GM21717 (cell line): ENCODE results near the gene CDKN1B.

Experiments
- ATAC-seq: cut with Tn5 transposase; IDR thresholded peaks from one replicate; pipeline ENCODE4 v1.9.1; 2021; ENCODE audit warnings: mild to moderate bottlenecking, moderate library complexity; ENCODE audit not compliant: unreplicated experiment

CDKN1B gene

DNA sequence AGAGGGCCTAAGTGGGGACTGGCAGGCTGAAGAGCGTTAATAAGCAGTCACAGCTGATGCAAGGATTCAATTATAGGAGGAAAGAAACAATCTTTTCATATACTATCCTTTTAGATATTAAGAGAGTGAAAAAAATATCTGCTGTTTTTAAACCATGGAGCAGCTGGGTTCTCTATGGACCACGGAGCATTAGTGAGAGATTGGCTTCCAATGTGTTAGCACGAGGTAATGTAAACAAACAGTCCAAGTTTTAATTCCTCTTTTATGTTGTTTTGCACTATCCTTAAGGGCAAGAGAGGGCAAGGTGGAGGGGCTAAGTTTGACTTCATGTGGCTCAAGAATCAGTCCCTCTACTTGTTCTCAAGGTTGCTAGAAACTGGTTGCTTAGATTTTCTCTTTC is 30.9 kb downstream of the CDKN1B start:
- ATAC-seq = no peak

DNA sequence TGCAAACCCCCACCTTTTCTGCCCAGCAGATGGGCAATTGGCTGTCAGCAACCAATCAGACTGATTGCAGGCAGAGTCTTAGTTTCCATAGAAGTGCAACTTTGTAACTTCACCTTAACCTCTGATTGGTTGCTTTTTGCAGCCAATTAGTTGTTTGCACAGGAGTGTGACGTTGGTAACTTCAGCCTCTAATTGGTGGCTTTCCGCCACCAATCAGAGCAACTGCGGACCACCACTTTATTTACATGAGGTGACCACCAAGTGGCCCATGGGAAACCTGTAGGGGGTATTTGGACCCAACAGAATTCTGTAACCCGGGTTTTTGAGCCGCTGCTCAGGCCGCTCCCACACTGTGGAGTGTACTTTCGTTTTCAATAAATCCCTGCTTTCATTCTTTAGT is 32.3 kb downstream of the CDKN1B start:
- no peak for ATAC-seq

DNA sequence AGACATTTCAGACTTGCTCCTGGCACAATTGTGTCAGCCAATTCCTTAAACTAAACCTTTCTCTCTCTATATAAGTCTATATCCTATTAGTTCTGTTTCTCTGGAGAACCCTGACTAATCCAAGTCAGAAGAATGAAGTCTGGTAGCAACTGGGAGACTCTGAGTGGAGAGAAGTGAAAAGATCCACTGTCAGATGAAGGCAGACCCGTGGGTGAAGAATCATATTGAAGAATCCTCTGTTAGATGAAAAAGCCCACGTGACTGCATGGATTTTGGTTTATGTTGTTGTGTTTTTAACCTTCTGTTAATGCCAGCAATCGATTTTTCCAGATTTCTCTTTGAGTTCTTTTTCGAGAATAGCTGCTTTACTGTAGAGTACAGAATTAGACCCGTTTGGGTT is 38.8 kb downstream of the CDKN1B start:
- no peak for ATAC-seq

DNA sequence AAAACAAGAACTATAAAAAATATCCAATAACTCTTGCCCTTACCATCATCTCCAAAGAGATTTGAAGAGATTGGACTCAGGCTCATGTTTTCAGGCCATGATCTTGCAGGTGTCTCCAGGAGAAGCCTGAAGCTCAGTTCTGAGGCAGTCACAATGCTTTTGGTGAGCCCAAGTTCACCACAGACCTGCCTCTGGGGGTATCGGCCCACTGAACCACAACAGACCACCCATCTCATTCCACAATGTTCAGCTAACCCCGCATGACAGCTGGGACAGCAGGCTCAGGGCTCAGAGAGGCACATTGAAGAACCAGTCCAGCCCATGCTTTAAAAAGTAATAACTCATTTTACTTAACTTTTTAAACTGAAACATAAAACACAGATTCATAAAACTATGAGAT is 40.0 kb downstream of the CDKN1B start:
- no peak for ATAC-seq

DNA sequence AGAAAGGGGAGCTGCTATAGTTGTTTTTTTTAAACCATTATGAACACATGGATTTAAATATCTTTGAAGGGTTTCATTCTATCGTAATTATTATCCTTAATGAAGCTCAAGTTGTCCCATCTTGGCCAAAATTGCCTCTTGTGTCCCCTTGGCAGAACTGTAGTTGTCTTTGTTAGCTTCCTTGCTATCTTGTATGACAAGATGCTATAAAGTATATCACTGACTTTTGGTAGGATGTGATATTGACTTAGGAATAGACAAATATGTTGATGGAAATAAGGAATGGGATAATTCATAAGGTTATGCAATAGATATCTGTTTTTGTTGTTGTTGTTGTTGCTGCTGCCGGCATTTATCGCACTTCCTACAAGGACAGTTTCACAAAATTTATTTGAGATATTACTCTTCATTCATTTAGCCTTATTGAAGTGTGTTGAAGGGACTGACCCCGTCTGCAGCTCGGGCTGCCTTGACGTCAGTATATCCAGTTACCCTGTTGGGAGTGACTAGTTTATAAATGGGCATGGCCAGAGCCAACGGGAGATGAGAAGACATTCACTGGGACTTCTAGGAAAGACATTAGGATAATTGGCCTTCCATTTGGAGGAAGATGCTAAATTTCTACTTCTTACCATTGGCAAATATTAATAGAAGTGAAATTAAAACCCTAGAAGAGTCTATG is 42.2 kb downstream of the CDKN1B start:
- ATAC-seq = no peak

DNA sequence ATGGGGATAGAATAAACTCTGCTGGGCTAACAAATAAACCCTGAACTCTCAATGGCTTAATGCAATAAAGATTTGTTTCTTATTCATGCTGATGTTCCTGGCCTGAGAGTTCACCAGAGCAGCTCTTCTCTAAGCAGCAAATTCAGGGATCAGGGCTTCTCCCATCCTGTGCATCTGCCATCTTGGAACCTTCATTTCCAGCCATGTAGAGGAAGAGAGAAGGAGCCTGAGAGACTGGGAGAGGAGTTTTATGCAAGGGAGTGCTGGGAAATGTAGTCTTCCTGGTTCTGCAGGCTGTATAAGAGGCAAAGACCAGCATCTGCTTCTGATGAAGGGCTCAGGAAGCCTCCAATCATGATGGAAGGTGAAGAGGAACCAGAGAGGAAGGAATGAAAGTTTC is 47.7 kb downstream of the CDKN1B start:
- no peak for ATAC-seq

DNA sequence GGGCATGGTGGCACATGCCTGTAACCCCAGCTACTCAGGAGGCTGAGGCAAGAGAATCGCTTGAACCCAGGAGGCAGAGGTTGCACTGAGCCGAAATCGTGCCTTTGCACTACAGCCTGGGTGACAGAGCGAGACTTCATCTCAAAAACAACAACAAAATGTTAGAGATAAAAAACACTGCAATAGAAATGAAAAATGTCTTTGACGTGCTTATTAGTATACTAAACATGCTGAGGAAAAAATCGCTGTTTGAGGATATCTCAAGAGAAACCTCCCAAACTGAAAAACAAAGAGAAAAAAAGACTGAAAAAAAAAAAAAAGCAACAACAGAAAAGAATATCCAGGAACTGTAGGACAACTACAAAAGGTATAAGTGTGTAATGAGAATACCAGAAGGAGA is 53.1 kb downstream of the CDKN1B start:
- ATAC-seq = no peak
